ENCODE results near the gene IGFBP3. TPM values are rescaled to one million over a fixed set of nuclear protein-coding genes. Genes with fewer than 3 reads are reported as not detected.
A peak's percentile ranks its signal among the peaks of the same experiment; 100 is the strongest.

Gene IGFBP3
- total and polyA plus RNA-seq, 2 of the 13 experiments (the other 11 are each of a cell fraction or from before 2014, with no cell fraction given), result 57.5 TPM; not detected in 1

GRCh38 chr7:45888185-45888992, 32.7 kb downstream of the IGFBP3 start, which contains the start of gene IGFBP1 (continued):
- no peak for TF ChIP-seq ZNF740 (CRISPR knock-in tag; IDR thresholded peaks at IDR 0.05)
- no peak for TF ChIP-seq ATF6 (CRISPR knock-in tag; conservative IDR thresholded peaks at IDR 0.05)
- peak; percentile 92 for TF ChIP-seq ZNF567 (CRISPR knock-in tag; IDR thresholded peaks at IDR 0.05; ENCODE audit: borderline replicate concordance)
- TF ChIP-seq MLXIP (CRISPR knock-in tag; IDR thresholded peaks at IDR 0.05; ENCODE audit: borderline replicate concordance), result no peak
- peak; percentile 92 for TF ChIP-seq ZNF329 (CRISPR knock-in tag; IDR thresholded peaks at IDR 0.05; ENCODE audit: low read depth)
- peak; percentile 96 for TF ChIP-seq ZFP90 (CRISPR knock-in tag; IDR thresholded peaks at IDR 0.05; ENCODE audit: borderline replicate concordance)
- TF ChIP-seq ZSCAN31 (CRISPR knock-in tag; IDR thresholded peaks at IDR 0.05; ENCODE audit: low read depth), result peak; percentile 79; the same call in 1 of the 2 replicates
- no peak; the same call in 1 of the 2 replicates for TF ChIP-seq ZNF83 (CRISPR knock-in tag; IDR thresholded peaks at IDR 0.05; ENCODE audit: borderline replicate concordance)
- TF ChIP-seq FLYWCH1 (CRISPR knock-in tag; IDR thresholded peaks at IDR 0.05), result peak; percentile 81; the same call in 1 of the 2 replicates
- no peak for TF ChIP-seq NR3C1 (CRISPR knock-in tag; IDR thresholded peaks at IDR 0.05)
- 0 out of 2 replicates have a peak, but pooled peaks have one; percentile 5 for TF ChIP-seq ZIK1 (CRISPR knock-in tag; IDR thresholded peaks at IDR 0.05; ENCODE audit: borderline replicate concordance, low read depth)
- peak; percentile 95 for TF ChIP-seq HOXA9 (CRISPR knock-in tag; IDR thresholded peaks at IDR 0.05; ENCODE audit: borderline replicate concordance)
- no peak for TF ChIP-seq BHLHE40 (IDR thresholded peaks at IDR 0.05; ENCODE audit: low read length)
- TF ChIP-seq ZNF276 (CRISPR knock-in tag; IDR thresholded peaks at IDR 0.05; ENCODE audit: low read depth), result peak; percentile 65; the same call in 1 of the 2 replicates
- TF ChIP-seq PHF5A (CRISPR knock-in tag; IDR thresholded peaks at IDR 0.05; ENCODE audit: low read depth, unreplicated experiment), result peak; percentile 82
- TF ChIP-seq MLLT10 (CRISPR knock-in tag; IDR thresholded peaks at IDR 0.05), result no peak
- no peak for TF ChIP-seq ZSCAN22 (CRISPR knock-in tag; IDR thresholded peaks at IDR 0.05)

Data from HepG2 (cell line).